ENCODE data around the gene NOX3.
"Not testable (repeated sequence)": the region's sequence is repeated elsewhere in the genome, so short reads cannot be mapped to it uniquely, and the experiment has no call there.

Gene NOX3

DNA sequence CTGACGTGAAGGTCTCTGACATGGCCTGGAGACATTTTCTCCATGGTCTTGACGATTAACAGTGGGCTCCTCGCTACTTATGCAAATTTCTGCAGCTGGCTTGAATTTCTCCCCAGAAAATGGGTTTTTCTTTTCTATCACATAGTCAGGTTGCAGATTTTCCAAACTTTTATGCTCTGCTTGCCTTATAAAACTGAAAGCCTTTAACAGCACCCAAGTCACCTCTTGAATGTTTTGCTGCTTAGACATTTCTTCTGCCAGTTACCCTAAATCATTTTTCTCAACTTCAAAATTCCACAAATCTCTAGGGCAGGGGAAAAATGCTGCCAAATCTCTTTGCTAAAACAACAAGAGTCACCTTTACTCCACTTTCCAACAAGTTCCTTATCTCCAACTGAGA lies 12.9 kb upstream of the NOX3 start:
- DNase-seq (ENCODE audit: low read depth in 2 of 2), result not testable (repeated sequence)

DNA sequence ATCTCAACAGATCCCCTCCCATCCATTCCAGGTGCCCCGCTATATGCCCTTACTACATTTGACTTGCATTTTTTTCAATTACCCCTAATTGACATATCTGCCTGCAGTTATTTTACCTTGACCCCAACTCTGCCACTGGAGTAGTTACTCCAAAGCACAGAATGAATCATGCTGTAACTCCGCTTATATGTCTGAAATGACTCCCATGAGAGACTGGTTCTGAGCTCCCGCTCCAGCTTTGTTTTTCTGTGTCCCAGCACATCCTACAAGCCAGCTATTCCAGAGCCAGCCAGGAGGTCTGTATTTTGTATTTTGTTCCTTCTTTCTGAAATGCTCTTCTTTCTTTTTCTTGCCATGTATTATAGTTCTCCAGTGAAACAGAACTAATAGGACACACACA lies 10.9 kb upstream of the NOX3 start:
- no peak for DNase-seq (ENCODE audit: low read depth in 2 of 2)

DNA sequence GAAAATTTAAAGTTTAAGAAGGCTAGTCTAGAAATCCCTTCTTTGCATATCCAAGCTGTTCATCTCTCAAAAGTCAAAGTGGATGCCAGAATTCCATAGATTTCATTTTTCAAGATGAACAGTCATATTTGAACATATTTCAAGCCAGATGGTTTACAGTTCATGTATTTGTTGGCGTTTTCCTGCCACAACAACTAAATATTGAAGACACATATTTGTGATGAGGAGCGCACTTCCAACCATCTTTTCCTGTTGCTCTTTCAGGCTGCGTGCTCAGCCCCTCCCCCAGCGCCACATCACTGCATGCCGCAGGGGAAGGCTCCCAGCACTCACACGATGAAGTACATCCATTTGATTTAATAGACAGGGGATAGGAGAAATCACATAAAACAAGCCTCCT lies 5.9 kb upstream of the NOX3 start:
- DNase-seq (ENCODE audit: low read depth in 2 of 2), result no peak

DNA sequence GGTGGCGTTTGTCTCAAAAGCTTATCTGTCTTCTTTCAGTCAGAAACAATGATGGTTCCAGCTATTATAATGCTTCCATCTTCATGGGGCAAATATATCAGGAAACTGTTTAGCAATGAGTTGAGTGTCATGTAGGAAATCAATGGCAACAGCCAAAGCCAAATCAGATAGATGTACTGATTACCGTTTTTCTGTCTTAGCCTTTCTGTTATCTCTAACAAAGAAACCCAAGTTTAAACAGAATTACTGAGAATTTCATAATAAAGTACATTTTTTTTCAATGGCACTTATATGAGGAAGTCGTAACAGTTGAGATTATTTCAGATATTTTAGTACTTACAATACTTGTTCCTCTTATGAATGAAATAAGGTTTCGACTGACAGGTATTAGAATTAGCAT lies 1.2 kb downstream of the NOX3 start:
- no peak for DNase-seq (ENCODE audit: low read depth in 2 of 2)

DNA sequence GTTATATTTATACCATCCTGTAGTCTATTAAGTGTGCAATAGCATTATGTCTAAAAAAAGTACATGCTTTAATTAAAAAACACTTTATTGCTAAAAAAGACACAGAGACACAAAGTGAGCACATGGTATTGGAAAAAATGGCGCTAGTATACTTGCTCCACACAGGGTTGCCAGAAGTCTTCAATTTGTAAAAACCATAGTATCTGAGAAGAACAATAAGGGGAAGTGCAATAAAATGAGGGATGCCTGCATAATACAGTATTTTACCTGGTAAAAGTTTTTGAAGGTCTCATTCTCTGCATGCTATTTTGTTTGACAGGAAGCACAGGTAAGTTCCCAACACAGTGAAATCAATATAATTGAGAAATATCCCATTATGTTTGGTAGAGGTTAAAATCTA lies 1.6 kb downstream of the NOX3 start:
- DNase-seq (ENCODE audit: low read depth in 2 of 2), result no peak

DNA sequence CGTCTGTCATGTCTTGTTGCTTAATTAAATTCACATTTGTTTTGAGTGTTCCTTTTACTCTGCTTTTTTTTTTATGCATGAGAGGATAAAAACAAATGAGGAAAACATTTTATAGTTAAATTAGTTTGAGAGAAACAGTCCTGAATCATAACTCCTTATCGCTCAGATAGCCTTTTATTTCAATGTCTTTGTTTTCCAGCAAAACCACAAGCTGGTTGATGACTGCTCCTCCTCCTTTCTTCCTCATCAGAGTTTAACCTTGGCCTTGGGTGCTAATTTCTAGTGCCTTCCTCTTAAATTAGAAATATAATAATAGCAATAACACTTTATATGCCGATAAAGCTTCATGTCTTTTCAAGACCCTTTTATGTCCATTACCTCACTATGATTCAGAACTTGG lies 3.1 kb downstream of the NOX3 start:
- DNase-seq (ENCODE audit: low read depth in 2 of 2), result no peak

DNA sequence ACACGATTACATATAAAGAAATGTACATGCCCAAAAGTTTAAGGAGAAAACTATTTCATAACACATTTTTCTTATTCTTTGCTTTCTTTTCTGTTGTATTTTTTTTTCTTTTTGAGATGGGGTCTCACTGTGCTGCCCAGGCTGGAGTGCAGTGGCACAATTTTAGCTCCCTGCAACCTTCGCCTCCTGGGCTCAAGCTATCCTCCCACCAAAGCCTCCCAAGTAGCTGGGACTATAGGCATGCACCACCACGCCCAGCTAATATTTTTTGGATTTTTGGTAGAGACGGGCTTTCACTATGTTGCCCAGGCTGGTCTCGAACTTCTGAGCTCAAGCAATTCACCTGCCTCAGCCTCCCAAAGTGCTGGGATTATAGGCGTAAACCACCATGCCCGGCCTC lies 4.1 kb downstream of the NOX3 start:
- not testable (repeated sequence) for DNase-seq (ENCODE audit: low read depth in 2 of 2)

DNA sequence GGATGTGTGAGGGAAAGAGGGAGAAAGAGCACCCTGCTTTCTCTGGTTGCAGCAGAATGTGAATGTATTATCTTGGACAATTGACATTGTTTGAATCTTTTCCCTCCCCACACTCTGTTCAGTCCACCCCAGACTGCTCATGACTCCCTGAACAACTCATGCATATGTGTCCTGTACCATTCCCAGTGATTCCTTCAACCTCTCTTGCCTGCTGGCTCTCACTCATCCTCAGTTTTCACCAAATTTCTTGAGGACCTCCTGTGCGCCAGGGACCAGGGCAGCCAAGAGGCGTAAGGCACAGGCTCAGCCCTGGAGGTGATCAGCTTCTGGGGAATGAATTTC lies 5.4 kb downstream of the NOX3 start:
- DNase-seq (ENCODE audit: low read depth in 2 of 2), result no peak

DNA sequence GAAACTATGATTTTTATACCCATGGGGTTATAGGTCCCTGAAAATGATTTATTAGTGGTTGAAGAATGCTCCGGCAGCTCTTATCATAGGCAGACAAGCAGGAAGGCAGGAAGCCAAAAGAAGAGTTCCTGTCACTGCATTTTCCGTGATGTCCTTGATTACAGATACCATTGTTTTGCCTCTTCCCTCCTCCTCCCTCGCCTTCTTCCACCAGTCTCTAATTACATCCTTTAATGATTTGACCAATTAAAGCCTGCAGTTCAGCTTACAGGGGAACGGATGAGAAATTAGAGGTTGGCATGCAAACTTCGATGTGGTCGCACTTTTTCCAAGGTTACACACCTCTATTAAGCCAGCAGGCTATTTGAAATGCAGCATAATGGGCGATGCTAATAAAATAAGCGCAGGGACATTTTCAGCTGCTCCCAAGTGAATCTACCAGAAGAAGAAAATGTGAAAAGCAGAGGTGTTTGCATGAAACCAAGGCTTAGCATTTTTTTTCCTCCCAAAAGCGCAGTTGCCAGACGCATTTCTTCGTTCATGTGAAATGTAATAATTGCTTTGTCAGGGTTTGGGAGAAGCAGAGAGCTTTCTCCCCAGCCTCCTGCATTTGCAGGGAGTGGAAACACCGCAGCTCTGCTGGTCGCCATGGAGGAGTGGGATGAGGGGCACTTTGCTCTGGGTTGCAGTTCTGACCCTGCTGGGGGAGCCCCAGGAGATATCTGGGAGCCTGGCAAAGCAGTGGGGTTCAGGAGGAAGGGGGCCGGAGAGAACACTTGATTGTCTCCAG lies 6.0 kb downstream of the NOX3 start:
- no peak for DNase-seq (ENCODE audit: low read depth in 2 of 2)

DNA sequence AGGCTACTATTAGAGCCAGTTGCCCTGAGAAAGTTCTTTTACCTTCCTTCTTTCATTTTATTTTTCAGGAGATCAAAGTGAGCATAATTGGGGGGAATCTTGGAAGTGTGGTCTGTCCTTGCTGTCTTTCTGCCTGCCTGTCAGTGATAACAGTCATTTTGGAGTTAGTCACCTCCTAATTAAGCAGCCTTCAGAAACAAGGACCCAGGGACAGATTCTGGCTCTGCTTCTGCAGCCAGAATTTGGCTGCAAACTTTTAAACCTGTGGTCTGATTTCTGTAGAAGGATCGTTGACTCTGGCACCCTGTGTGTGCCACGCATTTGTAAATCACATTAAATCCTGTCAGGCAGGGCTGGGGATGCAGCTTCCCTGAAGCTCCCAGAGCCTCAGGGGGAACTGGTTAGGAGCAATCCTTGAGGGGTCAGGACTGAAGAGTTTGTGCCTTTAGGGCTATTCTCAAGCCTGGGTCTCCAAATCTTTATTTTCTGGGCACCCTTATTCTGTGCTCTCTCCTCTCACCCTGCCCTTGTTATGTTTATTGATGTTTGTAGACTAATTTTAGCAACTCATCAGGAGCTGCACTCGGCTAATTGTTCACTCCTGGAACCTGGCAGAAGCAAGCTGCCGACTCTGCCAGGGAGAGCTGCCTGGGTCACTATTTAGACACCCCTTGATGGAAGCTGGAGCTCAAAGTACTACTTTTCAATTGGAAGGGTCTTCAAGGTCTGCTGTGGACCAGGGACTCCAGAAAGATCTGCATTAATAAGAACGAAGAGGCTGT lies 6.8 kb downstream of the NOX3 start:
- no peak for DNase-seq (ENCODE audit: low read depth in 2 of 2)

DNA sequence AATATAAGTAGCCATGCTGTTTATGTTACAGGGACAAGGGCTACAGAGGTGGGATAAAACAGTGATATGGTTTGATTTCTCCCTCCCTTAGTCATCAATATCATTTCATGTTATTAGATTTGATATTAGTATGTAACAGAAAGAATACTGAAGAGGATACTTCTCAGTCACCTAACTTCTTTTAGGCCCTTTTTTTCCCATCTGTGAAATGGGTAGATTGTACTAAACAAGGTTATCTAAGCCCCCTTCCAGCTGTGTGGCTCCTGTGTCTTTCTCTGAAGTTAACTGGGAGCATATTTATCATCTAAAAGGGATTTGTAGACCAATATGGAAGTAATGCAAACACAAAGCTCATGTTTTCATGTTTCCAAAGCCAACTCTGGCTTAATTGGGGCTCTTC lies 7.7 kb downstream of the NOX3 start:
- DNase-seq (ENCODE audit: low read depth in 2 of 2), result no peak

DNA sequence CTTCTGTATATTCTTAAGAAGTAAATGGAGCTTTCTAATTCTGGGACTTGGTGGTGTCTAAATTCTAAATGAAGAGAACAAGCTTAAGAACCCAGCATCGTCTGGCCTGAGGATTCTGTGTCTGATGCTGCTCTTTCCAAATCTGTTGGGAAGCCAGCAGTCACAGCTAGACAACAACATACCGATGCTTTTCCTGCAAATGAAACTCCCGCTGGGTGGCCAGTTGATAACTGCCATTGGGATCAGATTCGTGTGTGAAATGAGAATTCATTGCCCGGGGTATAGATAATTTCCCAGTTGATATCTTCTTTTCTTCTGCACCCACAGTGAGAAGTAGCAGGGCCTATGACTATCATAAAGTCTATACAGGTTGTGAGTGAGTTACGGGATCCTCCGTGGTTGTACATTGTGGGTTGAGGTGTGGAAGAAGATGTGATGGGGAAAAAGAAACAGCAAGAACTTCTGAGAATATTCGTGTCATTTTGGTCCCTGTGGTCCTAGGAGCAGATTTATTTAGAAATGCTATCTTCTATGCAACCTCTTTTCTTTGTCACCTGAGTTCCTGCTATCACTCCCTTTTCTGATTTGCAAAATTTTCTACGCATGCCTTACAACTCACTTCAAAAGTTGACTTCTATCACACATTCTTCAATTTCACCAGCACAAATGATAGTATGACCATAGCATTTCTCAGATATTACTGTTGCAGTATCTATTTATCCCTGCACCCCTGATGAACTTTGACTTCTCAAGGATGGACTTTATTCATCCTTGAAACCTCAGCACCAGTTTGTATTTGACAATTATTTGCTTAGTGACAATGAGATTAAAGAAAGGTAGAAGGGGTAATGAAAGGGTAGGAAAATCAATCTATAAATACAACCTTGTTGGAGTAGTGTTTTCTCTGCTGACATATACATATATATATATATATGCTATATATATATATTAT lies 10.4 kb downstream of the NOX3 start:
- DNase-seq (ENCODE audit: low read depth in 2 of 2), result no peak

DNA sequence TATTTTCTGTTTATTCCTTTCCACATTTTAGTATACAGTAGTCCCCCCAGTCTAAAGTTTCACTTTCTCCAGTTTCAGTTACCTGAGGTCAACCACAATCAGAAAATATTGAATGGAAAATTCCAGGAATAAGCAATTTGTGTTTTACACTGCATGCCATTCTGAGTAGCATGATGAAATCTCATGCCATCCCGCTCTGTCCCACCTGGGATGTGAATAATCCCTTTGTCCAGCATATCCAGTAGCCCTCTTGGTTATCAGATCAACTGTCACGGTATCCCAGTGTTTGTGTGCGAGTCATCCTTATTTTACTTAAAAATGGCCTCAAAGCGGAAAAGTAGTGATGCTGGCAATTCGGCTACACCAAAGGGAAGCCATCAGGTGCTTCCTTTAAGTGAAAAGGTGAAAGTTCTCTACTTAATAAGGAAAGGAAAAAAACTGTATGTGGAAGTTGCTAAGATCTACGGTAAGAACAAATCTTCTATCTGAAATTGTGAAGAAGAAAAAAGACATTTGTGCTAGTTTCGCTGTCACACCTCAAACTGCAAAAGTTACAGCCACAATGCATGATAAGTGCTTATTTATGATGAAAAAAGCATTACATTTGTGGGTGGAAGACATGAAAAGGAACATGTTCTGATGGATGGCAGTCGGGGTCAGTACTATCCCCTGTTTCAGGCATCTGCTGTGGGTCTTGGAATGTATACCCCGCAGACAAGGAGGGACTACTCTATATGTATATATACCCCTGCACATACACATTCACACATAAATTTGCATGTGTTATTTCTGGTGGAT lies 11.3 kb downstream of the NOX3 start:
- no peak for DNase-seq (ENCODE audit: low read depth in 2 of 2)

DNA sequence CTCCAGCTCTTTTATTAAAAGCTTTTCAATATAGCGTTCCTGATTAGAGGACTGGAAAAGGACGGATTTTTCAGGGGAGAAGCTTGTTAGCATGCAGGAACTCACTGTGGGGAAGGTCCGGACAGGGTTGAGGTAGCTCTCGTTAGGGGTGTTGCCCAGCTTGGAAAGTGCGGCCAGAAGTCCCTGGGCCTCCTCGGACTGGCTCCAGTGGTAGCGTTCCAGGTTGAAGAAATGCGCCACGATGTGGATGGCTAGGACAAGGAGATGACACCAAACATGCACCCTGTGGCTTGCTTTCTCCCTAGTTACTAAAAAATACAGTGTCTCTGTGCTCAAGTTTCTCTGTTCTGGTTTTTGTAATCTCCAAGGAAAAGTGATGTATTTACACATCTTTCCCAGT lies 12.5 kb downstream of the NOX3 start:
- DNase-seq (ENCODE audit: low read depth in 2 of 2), result no peak

DNA sequence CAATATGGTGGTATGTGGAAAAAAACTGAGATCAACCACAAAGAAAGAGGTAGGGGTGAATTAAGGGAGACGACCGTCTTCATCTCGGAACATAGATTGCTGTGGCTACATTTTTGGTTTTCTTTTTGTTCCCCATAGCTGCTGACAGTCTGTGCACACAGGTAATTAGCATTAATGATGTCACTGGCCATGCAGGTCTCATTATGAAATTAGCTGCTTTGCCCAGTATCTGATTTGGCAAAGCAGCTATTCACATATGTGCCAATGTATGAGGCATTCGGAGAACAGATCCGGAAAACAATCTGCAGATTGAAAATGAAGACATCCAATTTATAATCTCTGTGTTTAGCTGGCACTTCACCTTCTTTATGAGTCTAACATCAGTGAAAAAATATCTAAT lies 13.1 kb downstream of the NOX3 start:
- DNase-seq (ENCODE audit: low read depth in 2 of 2), result no peak

DNA sequence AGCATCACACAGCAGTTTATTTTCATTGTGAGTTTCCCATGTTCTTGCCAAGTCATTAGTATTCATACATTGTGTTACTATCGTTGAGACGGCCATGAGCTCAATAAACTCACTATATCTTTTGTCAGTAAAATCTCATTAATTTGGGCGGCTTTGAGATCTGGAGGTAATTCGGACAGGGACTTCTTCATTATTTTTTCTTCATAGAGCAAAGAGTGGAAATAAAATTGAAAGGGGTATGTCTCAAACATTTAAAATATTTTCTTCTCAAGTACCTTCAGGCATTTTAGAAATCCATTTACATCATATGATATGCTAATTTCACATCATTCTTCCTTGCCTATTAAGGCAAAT lies 14.6 kb downstream of the NOX3 start:
- DNase-seq (ENCODE audit: low read depth in 2 of 2), result no peak

DNA sequence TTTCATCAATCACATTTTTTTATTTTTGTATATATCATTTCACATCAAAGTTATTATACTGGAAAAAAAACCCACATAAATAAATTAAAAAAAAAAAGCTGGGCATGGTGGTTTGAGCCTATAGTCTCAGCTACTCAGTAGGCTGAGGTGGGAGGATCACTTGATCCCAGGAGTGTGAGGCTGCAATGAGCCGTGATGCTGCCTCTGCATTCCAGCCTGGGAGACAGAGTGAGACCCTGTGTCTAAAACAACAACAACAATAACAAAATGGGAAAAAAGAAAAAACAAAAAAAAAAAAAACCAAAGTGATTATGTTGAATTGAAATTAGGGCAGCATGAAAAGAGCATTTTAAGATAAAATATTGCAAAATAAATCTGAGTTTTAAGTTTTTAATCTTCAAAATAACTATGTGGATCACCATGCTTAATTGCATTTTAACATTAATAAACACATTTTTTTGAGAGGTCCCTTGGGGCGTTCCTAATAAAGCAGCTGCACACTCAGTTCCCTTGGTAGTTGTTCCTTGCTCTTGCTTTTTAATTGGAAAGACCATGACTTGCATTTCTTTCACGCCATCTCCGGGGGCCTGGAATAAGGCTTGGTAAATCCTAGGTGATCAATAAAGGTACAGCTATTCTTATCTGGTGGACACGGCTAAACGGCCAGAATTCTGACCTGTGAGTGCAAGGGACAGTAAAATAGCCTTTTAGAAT lies 15.1 kb downstream of the NOX3 start:
- no peak for DNase-seq (ENCODE audit: low read depth in 2 of 2)

DNA sequence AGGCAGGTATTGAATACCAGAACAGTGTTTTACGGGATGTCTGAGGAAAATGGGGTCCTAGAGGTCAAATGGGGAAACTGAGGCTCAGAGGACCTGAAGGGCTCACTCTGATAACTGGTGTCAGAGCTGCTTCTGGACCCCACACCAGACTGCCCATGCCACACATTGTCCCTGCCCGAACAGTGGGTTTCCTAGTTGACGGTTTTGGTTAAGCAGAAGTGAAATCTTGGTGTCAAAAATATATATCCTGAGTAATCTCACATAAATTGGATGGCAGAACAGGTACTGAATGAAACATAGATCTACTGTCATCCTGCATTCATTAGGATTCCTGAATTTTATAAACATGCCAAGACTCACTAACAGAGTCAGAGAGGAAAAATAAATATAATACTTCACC lies 16.3 kb downstream of the NOX3 start:
- DNase-seq (ENCODE audit: low read depth in 2 of 2), result no peak

DNA sequence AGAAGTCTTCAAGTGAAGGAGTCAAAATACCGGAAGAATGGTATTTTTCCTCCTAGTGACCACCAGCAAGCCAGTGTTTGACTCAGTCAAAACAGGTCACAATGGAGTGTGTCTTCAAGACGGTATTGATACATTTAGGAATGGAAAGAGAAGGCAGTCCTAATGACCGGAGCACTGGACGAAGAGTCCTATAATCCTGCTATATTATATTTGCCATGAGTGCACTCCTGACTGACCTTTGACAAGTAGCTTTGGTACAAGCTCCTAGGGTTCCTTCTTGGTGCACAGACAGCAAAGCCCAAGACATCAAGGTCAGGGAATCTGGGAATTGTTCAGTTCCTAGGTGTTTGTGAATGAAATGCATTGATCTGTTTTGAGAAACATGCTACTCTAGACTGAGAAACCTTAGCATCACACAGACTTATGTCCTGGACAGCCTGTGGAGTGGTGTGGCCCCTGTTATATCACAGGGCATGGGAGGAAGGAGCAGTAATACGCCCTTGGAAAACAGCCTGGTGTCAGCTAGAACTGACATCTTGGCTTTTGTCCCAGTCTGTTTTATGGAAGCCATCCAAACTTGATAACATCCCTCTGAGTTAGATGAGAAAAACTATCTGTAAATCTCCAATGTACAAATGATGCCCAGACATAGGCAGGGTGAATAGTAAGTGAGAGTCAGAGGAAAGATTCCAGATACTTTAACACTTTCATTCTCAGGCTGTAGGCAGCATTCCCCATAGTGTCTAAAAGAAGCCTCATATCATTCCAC lies 18.5 kb downstream of the NOX3 start:
- no peak for DNase-seq (ENCODE audit: low read depth in 2 of 2)

DNA sequence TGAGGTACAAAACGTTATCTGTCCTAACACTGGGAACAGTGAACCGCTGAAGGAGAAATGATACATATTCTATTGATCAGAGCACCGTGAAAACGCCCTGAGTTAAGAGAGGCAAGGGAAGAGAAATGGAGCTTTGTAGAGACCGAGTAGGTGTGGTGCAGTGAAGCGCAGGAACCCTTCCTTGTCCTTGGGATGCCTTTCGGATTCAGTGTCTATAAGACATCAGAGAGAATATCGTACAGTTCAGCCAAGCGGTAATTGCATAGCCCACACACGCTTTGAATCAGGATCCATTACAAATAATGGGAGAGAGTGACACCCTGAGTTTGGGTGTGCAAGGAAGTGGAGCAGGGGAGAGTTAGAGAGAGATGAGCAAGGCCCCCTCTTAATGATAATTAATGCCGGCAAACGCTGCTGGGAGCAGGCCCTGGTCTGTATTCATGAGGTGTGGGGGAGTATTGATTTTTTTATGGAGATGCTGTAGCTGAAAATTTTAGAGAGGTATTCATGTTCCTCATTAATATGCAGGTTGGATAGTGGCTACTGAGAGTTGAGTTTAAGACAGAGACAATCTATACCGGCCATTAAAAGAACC lies 20.7 kb downstream of the NOX3 start:
- no peak for DNase-seq (ENCODE audit: low read depth in 2 of 2)

Data from stimulated activated CD8-positive, alpha-beta memory T cell treated with anti-CD3 and anti-CD28 coated beads, Interleukin-15, amount 100 ng/mL, for 4 hours (primary cell).